ENCODE results near the gene NT5C3A. TPM values are rescaled to one million over a fixed set of nuclear protein-coding genes. Genes with fewer than 3 reads are reported as not detected.

Gene NT5C3A
- total and polyA plus RNA-seq, 2 experiments from 2014 or later: 28.5 to 45.8 TPM

DNA sequence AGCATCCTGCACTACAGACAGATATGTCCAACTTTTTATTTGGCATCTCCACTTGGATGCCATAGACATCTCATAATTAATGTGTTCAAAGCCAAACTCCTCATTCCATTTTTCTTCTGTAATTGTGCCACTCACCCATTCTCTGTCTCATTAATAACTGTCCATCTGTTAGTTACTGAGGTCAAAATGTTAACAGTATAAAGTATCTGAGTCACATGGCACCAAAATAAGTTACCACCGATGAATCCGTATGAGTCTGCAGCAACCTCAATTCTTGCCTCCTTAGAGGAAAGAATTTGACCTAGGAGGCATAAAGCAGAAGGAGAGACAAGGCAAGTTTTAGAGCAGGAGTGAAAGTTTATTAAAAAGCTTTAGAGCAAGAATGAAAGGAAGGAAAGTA, 16.5 kb upstream of the NT5C3A start:
- H3K4me1 Mint-ChIP-seq: peaks cover 44% of the 10 kb centered on the region
- no peaks in the 10 kb centered on the region for H3K36me3 Mint-ChIP-seq (ENCODE audit: low read depth)

More for the DNA sequence above, 16.5 kb upstream of the NT5C3A start:
- Mint-ChIP-seq H3K27me3 (ENCODE audit: insufficient read depth, low read depth, poor library complexity) (no peaks in the 10 kb centered on the region), H3K9me3 (no peaks in the 10 kb centered on the region), H3K4me3 (no peak overlapping the region), H3K27ac (no peak overlapping the region)
- Histone ChIP-seq H3K9me2 (ENCODE audit: insufficient read depth) (peaks cover 3% of the 10 kb centered on the region; the same call in 1 of the 2 replicates), H3F3A (replicated peaks; ENCODE audit: low read depth) (no peaks in the 10 kb centered on the region), H3K27ac (ENCODE audit: low read depth) (no peak overlapping the region), H3K27me3 (ENCODE audit: insufficient read depth) (no peaks in the 10 kb centered on the region), H3K79me2 (replicated peaks; ENCODE audit: insufficient read depth) (no peaks in the 10 kb centered on the region), H3K36me3 (ENCODE audit: insufficient read depth) (no peaks in the 10 kb centered on the region), H4K20me1 (replicated peaks; ENCODE audit: insufficient read depth) (no peaks in the 10 kb centered on the region), H2AFZ (no peak overlapping the region), H3K4me2 (no peak overlapping the region), H3K4me1 (ENCODE audit: insufficient read depth) (peaks cover 38% of the 10 kb centered on the region), H3K4me3 (no peak overlapping the region)
- no peak for ATAC-seq
- TF ChIP-seq, protein P1, sequence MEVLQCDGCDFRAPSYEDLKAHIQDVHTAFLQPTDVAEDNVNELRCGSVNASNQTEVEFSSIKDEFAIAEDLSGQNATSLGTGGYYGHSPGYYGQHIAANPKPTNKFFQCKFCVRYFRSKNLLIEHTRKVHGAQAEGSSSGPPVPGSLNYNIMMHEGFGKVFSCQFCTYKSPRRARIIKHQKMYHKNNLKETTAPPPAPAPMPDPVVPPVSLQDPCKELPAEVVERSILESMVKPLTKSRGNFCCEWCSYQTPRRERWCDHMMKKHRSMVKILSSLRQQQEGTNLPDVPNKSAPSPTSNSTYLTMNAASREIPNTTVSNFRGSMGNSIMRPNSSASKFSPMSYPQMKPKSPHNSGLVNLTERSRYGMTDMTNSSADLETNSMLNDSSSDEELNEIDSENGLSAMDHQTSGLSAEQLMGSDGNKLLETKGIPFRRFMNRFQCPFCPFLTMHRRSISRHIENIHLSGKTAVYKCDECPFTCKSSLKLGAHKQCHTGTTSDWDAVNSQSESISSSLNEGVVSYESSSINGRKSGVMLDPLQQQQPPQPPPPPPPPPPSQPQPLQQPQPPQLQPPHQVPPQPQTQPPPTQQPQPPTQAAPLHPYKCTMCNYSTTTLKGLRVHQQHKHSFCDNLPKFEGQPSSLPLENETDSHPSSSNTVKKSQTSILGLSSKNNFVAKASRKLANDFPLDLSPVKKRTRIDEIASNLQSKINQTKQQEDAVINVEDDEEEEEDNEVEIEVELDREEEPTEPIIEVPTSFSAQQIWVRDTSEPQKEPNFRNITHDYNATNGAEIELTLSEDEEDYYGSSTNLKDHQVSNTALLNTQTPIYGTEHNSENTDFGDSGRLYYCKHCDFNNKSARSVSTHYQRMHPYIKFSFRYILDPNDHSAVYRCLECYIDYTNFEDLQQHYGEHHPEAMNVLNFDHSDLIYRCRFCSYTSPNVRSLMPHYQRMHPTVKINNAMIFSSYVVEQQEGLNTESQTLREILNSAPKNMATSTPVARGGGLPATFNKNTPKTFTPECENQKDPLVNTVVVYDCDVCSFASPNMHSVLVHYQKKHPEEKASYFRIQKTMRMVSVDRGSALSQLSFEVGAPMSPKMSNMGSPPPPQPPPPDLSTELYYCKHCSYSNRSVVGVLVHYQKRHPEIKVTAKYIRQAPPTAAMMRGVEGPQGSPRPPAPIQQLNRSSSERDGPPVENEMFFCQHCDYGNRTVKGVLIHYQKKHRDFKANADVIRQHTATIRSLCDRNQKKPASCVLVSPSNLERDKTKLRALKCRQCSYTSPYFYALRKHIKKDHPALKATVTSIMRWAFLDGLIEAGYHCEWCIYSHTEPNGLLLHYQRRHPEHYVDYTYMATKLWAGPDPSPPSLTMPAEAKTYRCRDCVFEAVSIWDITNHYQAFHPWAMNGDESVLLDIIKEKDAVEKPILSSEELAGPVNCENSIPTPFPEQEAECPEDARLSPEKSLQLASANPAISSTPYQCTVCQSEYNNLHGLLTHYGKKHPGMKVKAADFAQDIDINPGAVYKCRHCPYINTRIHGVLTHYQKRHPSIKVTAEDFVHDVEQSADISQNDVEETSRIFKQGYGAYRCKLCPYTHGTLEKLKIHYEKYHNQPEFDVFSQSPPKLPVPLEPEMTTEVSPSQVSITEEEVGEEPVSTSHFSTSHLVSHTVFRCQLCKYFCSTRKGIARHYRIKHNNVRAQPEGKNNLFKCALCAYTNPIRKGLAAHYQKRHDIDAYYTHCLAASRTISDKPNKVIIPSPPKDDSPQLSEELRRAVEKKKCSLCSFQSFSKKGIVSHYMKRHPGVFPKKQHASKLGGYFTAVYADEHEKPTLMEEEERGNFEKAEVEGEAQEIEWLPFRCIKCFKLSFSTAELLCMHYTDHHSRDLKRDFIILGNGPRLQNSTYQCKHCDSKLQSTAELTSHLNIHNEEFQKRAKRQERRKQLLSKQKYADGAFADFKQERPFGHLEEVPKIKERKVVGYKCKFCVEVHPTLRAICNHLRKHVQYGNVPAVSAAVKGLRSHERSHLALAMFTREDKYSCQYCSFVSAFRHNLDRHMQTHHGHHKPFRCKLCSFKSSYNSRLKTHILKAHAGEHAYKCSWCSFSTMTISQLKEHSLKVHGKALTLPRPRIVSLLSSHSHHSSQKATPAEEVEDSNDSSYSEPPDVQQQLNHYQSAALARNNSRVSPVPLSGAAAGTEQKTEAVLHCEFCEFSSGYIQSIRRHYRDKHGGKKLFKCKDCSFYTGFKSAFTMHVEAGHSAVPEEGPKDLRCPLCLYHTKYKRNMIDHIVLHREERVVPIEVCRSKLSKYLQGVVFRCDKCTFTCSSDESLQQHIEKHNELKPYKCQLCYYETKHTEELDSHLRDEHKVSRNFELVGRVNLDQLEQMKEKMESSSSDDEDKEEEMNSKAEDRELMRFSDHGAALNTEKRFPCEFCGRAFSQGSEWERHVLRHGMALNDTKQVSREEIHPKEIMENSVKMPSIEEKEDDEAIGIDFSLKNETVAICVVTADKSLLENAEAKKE (CRISPR knock-in tag; IDR thresholded peaks at IDR 0.05): no peak
- TF ChIP-seq ZNF114 (CRISPR knock-in tag; IDR thresholded peaks at IDR 0.05) (no peak), JUNB (IDR thresholded peaks at IDR 0.05; ENCODE audit: unreplicated experiment) (no peak), STAT1 (IDR thresholded peaks at IDR 0.05; ENCODE audit: unreplicated experiment) (no peak), NANOG (IDR thresholded peaks at IDR 0.05; ENCODE audit: borderline replicate concordance) (no peak), CREB1 (CRISPR knock-in tag; IDR thresholded peaks at IDR 0.05; ENCODE audit: low read depth) (no peak), EZH2 (IDR thresholded peaks at IDR 0.05; ENCODE audit: low read depth, unreplicated experiment) (no peak), ETS1 (IDR thresholded peaks at IDR 0.05) (no peak), POLR2AphosphoS5 (IDR thresholded peaks at IDR 0.05; ENCODE audit: low read depth) (no peak), ZNF331 (CRISPR knock-in tag; IDR thresholded peaks at IDR 0.05; ENCODE audit: low read depth) (no peak), EZH2phosphoT487 (IDR thresholded peaks at IDR 0.05; ENCODE audit: unreplicated experiment) (no peak)
- TF ChIP-seq, protein P2, sequence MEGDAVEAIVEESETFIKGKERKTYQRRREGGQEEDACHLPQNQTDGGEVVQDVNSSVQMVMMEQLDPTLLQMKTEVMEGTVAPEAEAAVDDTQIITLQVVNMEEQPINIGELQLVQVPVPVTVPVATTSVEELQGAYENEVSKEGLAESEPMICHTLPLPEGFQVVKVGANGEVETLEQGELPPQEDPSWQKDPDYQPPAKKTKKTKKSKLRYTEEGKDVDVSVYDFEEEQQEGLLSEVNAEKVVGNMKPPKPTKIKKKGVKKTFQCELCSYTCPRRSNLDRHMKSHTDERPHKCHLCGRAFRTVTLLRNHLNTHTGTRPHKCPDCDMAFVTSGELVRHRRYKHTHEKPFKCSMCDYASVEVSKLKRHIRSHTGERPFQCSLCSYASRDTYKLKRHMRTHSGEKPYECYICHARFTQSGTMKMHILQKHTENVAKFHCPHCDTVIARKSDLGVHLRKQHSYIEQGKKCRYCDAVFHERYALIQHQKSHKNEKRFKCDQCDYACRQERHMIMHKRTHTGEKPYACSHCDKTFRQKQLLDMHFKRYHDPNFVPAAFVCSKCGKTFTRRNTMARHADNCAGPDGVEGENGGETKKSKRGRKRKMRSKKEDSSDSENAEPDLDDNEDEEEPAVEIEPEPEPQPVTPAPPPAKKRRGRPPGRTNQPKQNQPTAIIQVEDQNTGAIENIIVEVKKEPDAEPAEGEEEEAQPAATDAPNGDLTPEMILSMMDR (conservative IDR thresholded peaks at IDR 0.05; ENCODE audit: low read depth in 2 of 2): no peak
- TF ChIP-seq, protein P3, sequence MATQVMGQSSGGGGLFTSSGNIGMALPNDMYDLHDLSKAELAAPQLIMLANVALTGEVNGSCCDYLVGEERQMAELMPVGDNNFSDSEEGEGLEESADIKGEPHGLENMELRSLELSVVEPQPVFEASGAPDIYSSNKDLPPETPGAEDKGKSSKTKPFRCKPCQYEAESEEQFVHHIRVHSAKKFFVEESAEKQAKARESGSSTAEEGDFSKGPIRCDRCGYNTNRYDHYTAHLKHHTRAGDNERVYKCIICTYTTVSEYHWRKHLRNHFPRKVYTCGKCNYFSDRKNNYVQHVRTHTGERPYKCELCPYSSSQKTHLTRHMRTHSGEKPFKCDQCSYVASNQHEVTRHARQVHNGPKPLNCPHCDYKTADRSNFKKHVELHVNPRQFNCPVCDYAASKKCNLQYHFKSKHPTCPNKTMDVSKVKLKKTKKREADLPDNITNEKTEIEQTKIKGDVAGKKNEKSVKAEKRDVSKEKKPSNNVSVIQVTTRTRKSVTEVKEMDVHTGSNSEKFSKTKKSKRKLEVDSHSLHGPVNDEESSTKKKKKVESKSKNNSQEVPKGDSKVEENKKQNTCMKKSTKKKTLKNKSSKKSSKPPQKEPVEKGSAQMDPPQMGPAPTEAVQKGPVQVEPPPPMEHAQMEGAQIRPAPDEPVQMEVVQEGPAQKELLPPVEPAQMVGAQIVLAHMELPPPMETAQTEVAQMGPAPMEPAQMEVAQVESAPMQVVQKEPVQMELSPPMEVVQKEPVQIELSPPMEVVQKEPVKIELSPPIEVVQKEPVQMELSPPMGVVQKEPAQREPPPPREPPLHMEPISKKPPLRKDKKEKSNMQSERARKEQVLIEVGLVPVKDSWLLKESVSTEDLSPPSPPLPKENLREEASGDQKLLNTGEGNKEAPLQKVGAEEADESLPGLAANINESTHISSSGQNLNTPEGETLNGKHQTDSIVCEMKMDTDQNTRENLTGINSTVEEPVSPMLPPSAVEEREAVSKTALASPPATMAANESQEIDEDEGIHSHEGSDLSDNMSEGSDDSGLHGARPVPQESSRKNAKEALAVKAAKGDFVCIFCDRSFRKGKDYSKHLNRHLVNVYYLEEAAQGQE (IDR thresholded peaks at IDR 0.05; ENCODE audit: unreplicated experiment): no peak
- DNase-seq (ENCODE audit: low spot score): no peak

Data from GM23338 (cell line).